ENCODE results near the gene DRAP1.

DRAP1 gene

GRCh38 chr11:65919141-65919572, at the start of gene DRAP1:
TSS of gene DRAP1 (plus strand) at chr11:65919426. CDS start at chr11:65919502, 76 bp downstream.
- DNase-seq = peak; percentile 99

- no peak for DNase-seq
Observed at GRCh38 chr11:65869643-65870306, 49.5 kb upstream of the DRAP1 start.

GRCh38 chr11:65870307-65870658, 48.9 kb upstream of the DRAP1 start:
- DNase-seq = no peak

GRCh38 chr11:65870706-65871681, 48.2 kb upstream of the DRAP1 start:
- DNase-seq = no peak

- DNase-seq = peak; percentile 40
Observed at GRCh38 chr11:65871811-65872548, 47.2 kb upstream of the DRAP1 start.

GRCh38 chr11:65872586-65873317, 46.5 kb upstream of the DRAP1 start, which contains the start of gene EFEMP2:
TSS of gene EFEMP2 (minus strand) at chr11:65872800. CDS start at chr11:65872354, 446 bp downstream.
- DNase-seq = no peak

- peak; percentile 91 for DNase-seq
Observed at GRCh38 chr11:65873318-65874156, 45.7 kb upstream of the DRAP1 start.

GRCh38 chr11:65879617-65880016, 39.6 kb upstream of the DRAP1 start, which contains the start of gene CTSW:
TSS of gene CTSW (plus strand) at chr11:65879837. CDS start at chr11:65879855, 18 bp downstream.
- DNase-seq = no peak

GRCh38 chr11:65880027-65880426, 39.2 kb upstream of the DRAP1 start:
- no peak for DNase-seq

GRCh38 chr11:65880844-65881421, 38.3 kb upstream of the DRAP1 start:
- DNase-seq = no peak

GRCh38 chr11:65882120-65883057, 36.8 kb upstream of the DRAP1 start:
- no peak for DNase-seq

GRCh38 chr11:65883058-65883761, 36.0 kb upstream of the DRAP1 start:
- no peak for DNase-seq

GRCh38 chr11:65883786-65884715, 35.2 kb upstream of the DRAP1 start:
- DNase-seq = no peak

- peak; percentile 58 for DNase-seq
Observed at GRCh38 chr11:65884716-65885092, 34.5 kb upstream of the DRAP1 start.

GRCh38 chr11:65885231-65885630, 34.0 kb upstream of the DRAP1 start:
- DNase-seq = no peak

- DNase-seq = no peak
Observed at GRCh38 chr11:65885808-65886536, 33.3 kb upstream of the DRAP1 start.
